Psoas muscle (tissue), 8 donors: ENCODE measurements around the gene CD163L1. TPM values are rescaled to one million over a fixed set of nuclear protein-coding genes. Genes with fewer than 3 reads are reported as not detected.

Source experiments
- ATAC-seq, 4 donors: fragments of 200-7000 bp; cut with Tn5 transposase; one replicate each; pipeline ENCODE4 v1.9.1; 2020; ENCODE audit warnings: moderate library complexity in 3 of 4, mild to moderate bottlenecking in 2 of 4
- DNase-seq, 2 donors: peaks; one replicate each; pipeline ENCODE4 v3.0.0-alpha.2; 2020
- H3K27ac ChIP-seq: fragments of 200-600 bp; one replicate; pipeline ENCODE4 v1.8.0; 2022
- H3K27me3 ChIP-seq, 3 donors: fragments of 200-600 bp in 1 of 3; one replicate each; pipeline versions ENCODE4 v1.6.1 to v1.8.0; 2013 to 2022; ENCODE audit warnings: low read length in 2 of 3, mild to moderate bottlenecking in 2 of 3, moderate library complexity in 1 of 3; ENCODE audit not compliant: insufficient read depth in 3 of 3
- H3K36me3 ChIP-seq, 2 donors: fragments of 200-600 bp in 1 of 2; one replicate each; pipeline versions ENCODE4 v1.6.1 to v1.8.0; 2013 to 2022; ENCODE audit warnings: low read depth in 1 of 2, mild to moderate bottlenecking in 1 of 2, moderate library complexity in 1 of 2; ENCODE audit not compliant: insufficient read depth in 1 of 2
- H3K4me1 ChIP-seq: fragments of 200-600 bp; one replicate; pipeline ENCODE4 v1.8.0; 2022
- H3K4me3 ChIP-seq: fragments of 200-600 bp; one replicate; pipeline ENCODE4 v1.8.0; 2022; ENCODE audit warnings: mild to moderate bottlenecking
- H3K9me3 ChIP-seq: fragments of 200-600 bp; one replicate; pipeline ENCODE4 v1.8.0; 2022
- CTCF ChIP-seq: fragments of 200-600 bp; IDR thresholded peaks from one replicate; pipeline ENCODE4 v1.8.0; 2022; ENCODE audit warnings: antibody characterized with exemption
- WGBS, 3 donors: extraction: QIAGEN DNeasy Blood & Tissue Kit; methylation state at CpG; one replicate each; pipeline versions ENCODE4 v1.1.6 to v1.1.7; 2013; 5-methylcytosine and 5-hydroxymethylcytosine counted together
- intact Hi-C, 2 donors: fragments of 100-400 bp; cut with DNase I; formaldehyde crosslinking; loops; one replicate each; pipeline versions ENCODE4 v1.11.0 to v1.14.2; 2022
- polyA plus RNA-seq, 3 donors: library from polyadenylated mRNA; stranded (reverse); fragments of 200-250 nt; gene quantifications; one replicate each; pipeline ENCODE4 v1.2.3, GENCODE V29; 2013
- total RNA-seq, 4 donors: library from RNA; stranded (reverse); fragmentation: NEBNext Ultra II Directional in 2 of 4; extraction: Animal tissue kit (Norgen Biotek cat#: 25700) in 2 of 4; gene quantifications; one replicate each; pipeline versions ENCODE4 v1.2.1 to v1.2.4, GENCODE V29; 2021 to 2023
- donor health status: healthy with polysubstance abuse.
- donor health status: DM: no; HTN: no; CAD: no; lungs with moderate emphysema.
- donor health status: Bipolar disorder and iron deficiency.
- donor health status: healthy.
- donor health status: DM: yes; HTN: yes; CAD: no.
- donor health status: DM: no; HTN: no; CAD: no.
- donor health status: DM: no; HTN: no; CAD: no.
- donor health status: DM: yes; HTN: yes; CAD: no.

The CD163L1 gene
- total and polyA plus RNA-seq, 7 donors, result 0.03 to 2.8 (median 0.80) TPM

GRCh38 chr12:7396418-7396817 lies 47.5 kb downstream of the CD163L1 start:
- H3K9me3 ChIP-seq, result no peaks in the 10 kb centered on the region
- H3K27ac ChIP-seq, result no peak overlapping the region
- WGBS, 3 donors, result 75 to 83% (median 79%) methylated on average over 3 of the region's 3 CpGs
- H3K4me3 ChIP-seq, result no peak overlapping the region
- H3K27me3 ChIP-seq, result no peaks in the 10 kb centered on the region
- intact Hi-C loops, result no loop called here
- DNase-seq (no peak), ATAC-seq (no peak)
- H3K36me3 ChIP-seq, result no peaks in the 10 kb centered on the region
- no peaks in the 10 kb centered on the region for H3K4me1 ChIP-seq
- TF ChIP-seq CTCF, result no peak

- Histone ChIP-seq H3K4me3 (no peak overlapping the region), H3K27me3 (no peaks in the 10 kb centered on the region), H3K4me1 (no peaks in the 10 kb centered on the region), H3K36me3 (no peaks in the 10 kb centered on the region), H3K27ac (no peak overlapping the region), H3K9me3 (no peaks in the 10 kb centered on the region)
- TF ChIP-seq CTCF, result no peak
- ATAC-seq, result no peak
- intact Hi-C loops, result no loop called here
- DNase-seq, result no peak
- WGBS, 3 donors, result 72 to 77% (median 76%) methylated on average over 5 of the region's 5 CpGs
Observed at GRCh38 chr12:7395950-7396349, 48.0 kb downstream of the CD163L1 start.

DNA sequence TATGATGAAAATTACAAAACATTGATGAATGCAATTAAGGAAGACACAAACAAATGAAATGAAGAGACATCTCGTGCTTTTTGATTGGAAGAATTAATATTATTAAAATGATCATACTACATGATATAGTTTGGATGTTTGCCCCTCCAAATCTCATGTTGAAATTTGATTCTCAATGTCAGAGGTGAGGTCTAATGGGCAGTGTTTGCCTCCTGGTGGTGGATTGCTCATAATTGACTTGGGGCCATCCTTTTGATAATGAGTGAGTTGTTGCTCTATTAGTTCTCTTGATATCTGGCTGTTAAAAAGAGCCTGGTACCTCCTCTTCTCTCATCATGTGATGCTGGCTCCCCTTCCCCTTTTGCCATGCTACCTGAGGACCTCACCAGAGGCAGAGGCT lies 56.7 kb downstream of the CD163L1 start:
- H3K27me3 ChIP-seq, result no peaks in the 10 kb centered on the region
- no peak overlapping the region for H3K27ac ChIP-seq
- ATAC-seq (no peak), DNase-seq (no peak)
- no peaks in the 10 kb centered on the region for H3K9me3 ChIP-seq
- H3K4me1 ChIP-seq, result no peaks in the 10 kb centered on the region
- no peaks in the 10 kb centered on the region for H3K36me3 ChIP-seq
- 50 to 62% (median 55%) methylated on average over 1 of the region's 1 CpG for WGBS, 3 donors
- TF ChIP-seq CTCF, result no peak
- no peak overlapping the region for H3K4me3 ChIP-seq
- intact Hi-C loops, result no loop called here

- WGBS, 3 donors, result 88 to 95% (median 95%) methylated on average over 1 of the region's 1 CpG
- TF ChIP-seq CTCF, result no peak
- Histone ChIP-seq H3K4me1 (no peaks in the 10 kb centered on the region), H3K36me3 (no peaks in the 10 kb centered on the region), H3K27ac (no peak overlapping the region), H3K9me3 (no peaks in the 10 kb centered on the region), H3K27me3 (no peaks in the 10 kb centered on the region), H3K4me3 (no peak overlapping the region)
- intact Hi-C loops, result no loop called here
- ATAC-seq, result no peak
- DNase-seq, result no peak
Observed at GRCh38 chr12:7383157-7383556, 60.8 kb downstream of the CD163L1 start.

- intact Hi-C loops, result no loop called here
- H3K4me1 ChIP-seq, result no peaks in the 10 kb centered on the region
- WGBS, 3 donors, result 78 to 89% (median 89%) methylated on average over 1 of the region's 1 CpG
- no peak for TF ChIP-seq CTCF
- no peaks in the 10 kb centered on the region for H3K27me3 ChIP-seq
- no peaks in the 10 kb centered on the region for H3K9me3 ChIP-seq
- ATAC-seq, result no peak
- DNase-seq, result no peak
- H3K4me3 ChIP-seq, result no peak overlapping the region
- no peak overlapping the region for H3K27ac ChIP-seq
- no peaks in the 10 kb centered on the region for H3K36me3 ChIP-seq
Observed at GRCh38 chr12:7376196-7376595, 67.8 kb downstream of the CD163L1 start.
